ENCODE measurements around the gene MBNL3. TPM values are rescaled to one million over a fixed set of nuclear protein-coding genes. Genes with fewer than 3 reads are reported as not detected.

The MBNL3 gene
- total RNA-seq, 1 donor from 2014 or later, result 10.4 TPM

GRCh38 chrX:132428896-132429295 lies 59.9 kb downstream of the MBNL3 start:
- Mint-ChIP-seq H3K36me3 (ENCODE audit: low read depth, unreplicated experiment) (no peaks in the 10 kb centered on the region), H3K4me3 (ENCODE audit: unreplicated experiment) (no peak overlapping the region), H3K27me3 (ENCODE audit: unreplicated experiment) (no peaks in the 10 kb centered on the region), H3K9me3 (ENCODE audit: unreplicated experiment) (no peaks in the 10 kb centered on the region), H3K27ac (ENCODE audit: unreplicated experiment) (no peak overlapping the region), H3K4me1 (ENCODE audit: unreplicated experiment) (no peaks in the 10 kb centered on the region)
- no peak for DNase-seq (ENCODE audit: low spot score)
- no peak for TF ChIP-seq CTCF (IDR thresholded peaks at IDR 0.05; ENCODE audit: unreplicated experiment)

GRCh38 chrX:132426695-132427281 lies 62.0 kb downstream of the MBNL3 start:
- no peak overlapping the region for H3K27ac Mint-ChIP-seq (ENCODE audit: unreplicated experiment)
- H3K36me3 Mint-ChIP-seq (ENCODE audit: low read depth, unreplicated experiment), result no peaks in the 10 kb centered on the region
- TF ChIP-seq CTCF (IDR thresholded peaks at IDR 0.05; ENCODE audit: unreplicated experiment), result no peak
- H3K4me1 Mint-ChIP-seq (ENCODE audit: unreplicated experiment), result no peaks in the 10 kb centered on the region
- no peak for DNase-seq (ENCODE audit: low spot score)
- no peaks in the 10 kb centered on the region for H3K27me3 Mint-ChIP-seq (ENCODE audit: unreplicated experiment)
- no peaks in the 10 kb centered on the region for H3K9me3 Mint-ChIP-seq (ENCODE audit: unreplicated experiment)
- H3K4me3 Mint-ChIP-seq (ENCODE audit: unreplicated experiment), result no peak overlapping the region

- no peak for TF ChIP-seq CTCF (IDR thresholded peaks at IDR 0.05; ENCODE audit: unreplicated experiment)
- no peak overlapping the region for H3K27ac Mint-ChIP-seq (ENCODE audit: unreplicated experiment)
- DNase-seq (ENCODE audit: low spot score), result no peak
- H3K9me3 Mint-ChIP-seq (ENCODE audit: unreplicated experiment), result no peaks in the 10 kb centered on the region
- no peaks in the 10 kb centered on the region for H3K36me3 Mint-ChIP-seq (ENCODE audit: low read depth, unreplicated experiment)
- H3K27me3 Mint-ChIP-seq (ENCODE audit: unreplicated experiment), result no peaks in the 10 kb centered on the region
- H3K4me3 Mint-ChIP-seq (ENCODE audit: unreplicated experiment), result no peak overlapping the region
- H3K4me1 Mint-ChIP-seq (ENCODE audit: unreplicated experiment), result no peaks in the 10 kb centered on the region
Measured at GRCh38 chrX:132425744-132426318, 63.0 kb downstream of the MBNL3 start.

GRCh38 chrX:132423323-132423722 lies 65.5 kb downstream of the MBNL3 start:
- Mint-ChIP-seq H3K27me3 (ENCODE audit: unreplicated experiment) (no peaks in the 10 kb centered on the region), H3K9me3 (ENCODE audit: unreplicated experiment) (no peaks in the 10 kb centered on the region), H3K27ac (ENCODE audit: unreplicated experiment) (no peak overlapping the region), H3K36me3 (ENCODE audit: low read depth, unreplicated experiment) (no peaks in the 10 kb centered on the region), H3K4me3 (ENCODE audit: unreplicated experiment) (no peak overlapping the region), H3K4me1 (ENCODE audit: unreplicated experiment) (no peaks in the 10 kb centered on the region)
- no peak for DNase-seq (ENCODE audit: low spot score)
- no peak for TF ChIP-seq CTCF (IDR thresholded peaks at IDR 0.05; ENCODE audit: unreplicated experiment)

- H3K36me3 Mint-ChIP-seq (ENCODE audit: low read depth, unreplicated experiment), result no peaks in the 10 kb centered on the region
- peaks cover 14% of the 10 kb centered on the region for H3K4me1 Mint-ChIP-seq (ENCODE audit: unreplicated experiment)
- DNase-seq (ENCODE audit: low spot score), result no peak
- no peaks in the 10 kb centered on the region for H3K27me3 Mint-ChIP-seq (ENCODE audit: unreplicated experiment)
- no peaks in the 10 kb centered on the region for H3K9me3 Mint-ChIP-seq (ENCODE audit: unreplicated experiment)
- TF ChIP-seq CTCF (IDR thresholded peaks at IDR 0.05; ENCODE audit: unreplicated experiment), result no peak
- no peak overlapping the region for H3K27ac Mint-ChIP-seq (ENCODE audit: unreplicated experiment)
- H3K4me3 Mint-ChIP-seq (ENCODE audit: unreplicated experiment), result no peak overlapping the region
Measured at GRCh38 chrX:132415012-132415411, 73.8 kb downstream of the MBNL3 start.
